SK-N-MC (cell line): ENCODE data around the gene CDH9.

Source experiments
- EZH2 ChIP-seq: fragments of 200-600 bp; sonication (generic); IDR thresholded peaks from one replicate; pipeline ENCODE4 v1.6.1; 2017; ENCODE audit warnings: antibody characterized with exemption
- FOXP2 ChIP-seq: optimal IDR thresholded peaks from 2 replicates; pipeline ENCODE3; 2011; ENCODE audit warnings: mild to moderate bottlenecking, moderate library complexity; ENCODE audit not compliant: insufficient read depth; ENCODE audit errors: extremely low read length, control extremely low read depth
- POLR2AphosphoS5 ChIP-seq: IDR thresholded peaks from 2 replicates; pipeline ENCODE4 v1.6.1; 2012; ENCODE audit warnings: mild to moderate bottlenecking, low read depth, low read length, borderline replicate concordance

DNA sequence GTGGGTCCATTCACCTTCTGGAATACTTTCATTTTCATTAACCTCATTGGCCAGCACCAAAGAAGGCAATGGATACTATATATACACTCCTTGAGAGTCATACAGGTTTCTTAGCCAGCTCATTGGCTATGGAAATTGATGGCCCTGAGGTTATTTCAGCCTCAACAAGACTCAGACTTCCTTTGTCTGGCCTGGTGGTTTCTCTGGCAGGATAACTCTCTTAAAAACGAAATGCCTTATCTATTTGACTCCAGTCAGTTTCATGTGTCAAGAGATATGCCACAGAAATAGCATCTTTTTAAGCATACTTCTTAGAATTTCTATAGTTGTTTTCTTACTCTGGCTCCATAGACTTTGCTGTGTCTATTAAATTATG, 28.9 kb downstream of the CDH9 start:
- TF ChIP-seq POLR2AphosphoS5 (no peak), EZH2 (no peak), FOXP2 (no peak)
